ENCODE results near the gene DNAJA1. TPM values are rescaled to one million over a fixed set of nuclear protein-coding genes. Genes with fewer than 3 reads are reported as not detected.
"Not testable (repeated sequence)": the region's sequence is repeated elsewhere in the genome, so short reads cannot be mapped to it uniquely, and the experiment has no call there.

The DNAJA1 gene
- total RNA-seq, 2 experiments from 2014 or later = 198 to 266 TPM

DNA sequence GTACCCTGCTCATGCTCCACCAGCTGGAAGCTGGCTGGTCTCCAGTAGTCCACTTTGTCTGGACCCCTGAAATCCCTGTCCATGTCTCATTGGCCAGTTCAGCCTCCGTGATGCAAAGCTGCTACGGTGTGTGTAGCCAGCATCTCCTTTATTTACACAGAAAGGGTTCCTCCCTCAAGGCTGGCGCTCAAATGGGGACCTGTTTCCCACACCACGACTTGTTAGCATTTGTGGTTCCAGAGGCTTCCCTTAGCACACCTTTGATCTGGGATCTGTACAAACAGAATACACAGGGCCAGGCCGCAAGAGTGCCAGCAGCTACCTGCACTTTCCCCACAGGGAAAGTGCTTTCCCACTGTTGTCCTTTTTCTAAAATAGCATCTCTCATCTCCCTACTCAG is 57.1 kb downstream of the DNAJA1 start:
- no peak for ATAC-seq

DNA sequence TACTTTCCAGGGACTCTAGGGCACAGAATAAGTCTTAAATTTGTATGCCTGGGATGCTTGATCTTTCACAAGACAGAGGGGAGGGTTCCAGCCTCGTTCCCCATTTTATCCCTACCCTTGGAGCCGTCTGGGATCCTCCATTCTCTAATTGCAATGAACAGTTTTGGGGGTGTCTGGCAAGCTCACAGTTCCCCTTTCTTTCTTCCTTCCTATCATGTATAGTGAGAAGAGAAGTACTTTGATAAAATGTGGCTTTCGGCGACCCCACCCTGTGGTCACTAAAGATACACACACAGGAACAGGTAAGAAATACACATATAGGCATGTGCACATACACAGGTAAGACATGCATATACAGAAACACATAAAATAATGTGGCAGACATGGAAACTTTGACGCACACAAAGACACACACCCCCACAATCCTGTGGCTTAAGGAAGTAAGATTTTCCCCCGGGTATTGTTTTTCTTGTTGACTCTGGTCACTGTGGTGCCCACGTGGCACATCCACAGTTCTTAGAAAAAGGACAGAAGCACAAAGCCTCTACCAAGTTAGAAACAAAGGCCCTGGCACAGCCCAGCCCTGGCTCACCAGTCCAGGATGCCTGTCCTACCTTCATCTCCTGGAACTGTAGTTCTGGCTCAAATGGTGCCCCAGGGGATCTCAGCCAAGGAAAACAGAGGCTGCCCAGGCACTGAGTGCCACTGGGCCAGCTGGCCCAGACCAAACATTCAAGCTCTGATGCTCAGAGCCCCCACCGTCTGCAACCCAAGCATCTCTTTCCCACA is 57.7 kb downstream of the DNAJA1 start:
- Mint-ChIP-seq H3K9me3 (ENCODE audit: low read depth) (no peaks in the 10 kb centered on the region), H3K27ac (peak overlapping the region; percentile 87), H3K4me3 (peak overlapping the region; percentile 28), H3K36me3 (ENCODE audit: low read depth) (no peaks in the 10 kb centered on the region), H3K27me3 (no peaks in the 10 kb centered on the region), H3K4me1 (peaks cover 6% of the 10 kb centered on the region)
- POLR2A ChIA-PET = no interaction called here
- intact Hi-C loops (cut with DNase I, micrococcal nuclease) = no loop called here
- ATAC-seq = peak; percentile 28
- CTCF ChIA-PET = interaction anchor here (0.8 to 1.2 kb wide), 3 partner anchors 88 to 850 kb away, joined by 3 to 11 read pairs (median 6); no protein-coding TSS in a partner anchor
- peak; percentile 46 for DNase-seq

More for the DNA sequence above, 57.1 kb downstream of the DNAJA1 start:
- Mint-ChIP-seq H3K27ac (peak overlapping the region; percentile 87), H3K4me3 (no peak overlapping the region), H3K4me1 (peaks cover 9% of the 10 kb centered on the region), H3K9me3 (ENCODE audit: low read depth) (no peaks in the 10 kb centered on the region), H3K36me3 (ENCODE audit: low read depth) (no peaks in the 10 kb centered on the region), H3K27me3 (no peaks in the 10 kb centered on the region)
- DNase-seq = peak; percentile 22
- ChIA-PET CTCF (interaction anchor here (0.8 to 1.2 kb wide), 3 partner anchors 88 to 851 kb away, joined by 3 to 11 read pairs (median 6); no protein-coding TSS in a partner anchor), POLR2A (no interaction called here)
- intact Hi-C loops (cut with DNase I, micrococcal nuclease) = no loop called here

DNA sequence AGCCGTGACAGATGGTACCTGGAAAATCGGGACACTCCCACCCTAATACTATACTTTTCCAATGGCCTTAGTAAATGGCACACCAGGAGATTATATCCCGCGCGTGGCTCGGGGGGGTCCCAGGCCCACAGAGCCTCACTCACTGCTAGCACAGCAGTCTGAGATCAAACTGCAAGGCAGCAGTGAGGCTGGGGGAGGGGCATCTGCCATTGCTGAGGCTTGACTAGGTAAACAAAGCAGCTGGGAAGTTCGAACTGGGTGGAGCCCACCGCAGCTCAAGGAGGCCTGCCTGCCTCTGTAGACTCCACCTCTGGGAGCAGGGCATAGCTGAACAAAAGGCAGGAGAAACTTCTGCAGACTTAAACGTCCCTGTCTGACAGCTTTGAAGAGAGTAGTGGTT is 60.6 kb downstream of the DNAJA1 start:
- H3K4me3 Mint-ChIP-seq; H3K4me1 Mint-ChIP-seq; H3K27ac Mint-ChIP-seq; H3K36me3 Mint-ChIP-seq (ENCODE audit: low read depth); ATAC-seq; H3K27me3 Mint-ChIP-seq; H3K9me3 Mint-ChIP-seq (ENCODE audit: low read depth); intact Hi-C loops (cut with DNase I, micrococcal nuclease); DNase-seq: not testable (repeated sequence)
- ChIA-PET CTCF (interaction anchor here (2.8 kb wide), 1 partner anchor 141 kb away, joined by 10 read pairs; no protein-coding TSS in a partner anchor), POLR2A (interaction anchor here (0.6 kb wide), 1 partner anchor 17 kb away, joined by 3 read pairs; no protein-coding TSS in a partner anchor)

Other genes starting within 250 kb of the DNAJA1 start
- gene TMEM215, start 241.7 kb upstream of the DNAJA1 start, total RNA-seq = not detected
- 10 to 100 TPM; 49.4 to 49.7 TPM for gene APTX, start 23.6 kb upstream of the DNAJA1 start, total RNA-seq
- gene SMU1, start 51.4 kb downstream of the DNAJA1 start, total RNA-seq = 10 to 100 TPM; 23.2 to 29.6 TPM
- gene B4GALT1, start 142.1 kb downstream of the DNAJA1 start, total RNA-seq = 10 to 100 TPM; 44.5 to 47.1 TPM
- not detected for gene SPINK4, start 214.9 kb downstream of the DNAJA1 start, total RNA-seq
- 10 to 100 TPM; 47.9 to 65.8 TPM for gene BAG1, start 239.4 kb downstream of the DNAJA1 start, total RNA-seq
- gene CHMP5, start 239.8 kb downstream of the DNAJA1 start, total RNA-seq = 100 to 1,000 TPM; 102 to 106 TPM

Data from activated CD4-positive, alpha-beta T cell treated with anti-CD3 and anti-CD28 coated beads for 36 hours (primary cell).